DMS 273 (cell line): ENCODE measurements around the gene ZNF860.

Experiments
- DNase-seq: peaks from one replicate; lab custom pipeline; 2025; ENCODE audit not compliant: unreplicated experiment; lab: John Stamatoyannopoulos, UW

ZNF860 gene

DNA sequence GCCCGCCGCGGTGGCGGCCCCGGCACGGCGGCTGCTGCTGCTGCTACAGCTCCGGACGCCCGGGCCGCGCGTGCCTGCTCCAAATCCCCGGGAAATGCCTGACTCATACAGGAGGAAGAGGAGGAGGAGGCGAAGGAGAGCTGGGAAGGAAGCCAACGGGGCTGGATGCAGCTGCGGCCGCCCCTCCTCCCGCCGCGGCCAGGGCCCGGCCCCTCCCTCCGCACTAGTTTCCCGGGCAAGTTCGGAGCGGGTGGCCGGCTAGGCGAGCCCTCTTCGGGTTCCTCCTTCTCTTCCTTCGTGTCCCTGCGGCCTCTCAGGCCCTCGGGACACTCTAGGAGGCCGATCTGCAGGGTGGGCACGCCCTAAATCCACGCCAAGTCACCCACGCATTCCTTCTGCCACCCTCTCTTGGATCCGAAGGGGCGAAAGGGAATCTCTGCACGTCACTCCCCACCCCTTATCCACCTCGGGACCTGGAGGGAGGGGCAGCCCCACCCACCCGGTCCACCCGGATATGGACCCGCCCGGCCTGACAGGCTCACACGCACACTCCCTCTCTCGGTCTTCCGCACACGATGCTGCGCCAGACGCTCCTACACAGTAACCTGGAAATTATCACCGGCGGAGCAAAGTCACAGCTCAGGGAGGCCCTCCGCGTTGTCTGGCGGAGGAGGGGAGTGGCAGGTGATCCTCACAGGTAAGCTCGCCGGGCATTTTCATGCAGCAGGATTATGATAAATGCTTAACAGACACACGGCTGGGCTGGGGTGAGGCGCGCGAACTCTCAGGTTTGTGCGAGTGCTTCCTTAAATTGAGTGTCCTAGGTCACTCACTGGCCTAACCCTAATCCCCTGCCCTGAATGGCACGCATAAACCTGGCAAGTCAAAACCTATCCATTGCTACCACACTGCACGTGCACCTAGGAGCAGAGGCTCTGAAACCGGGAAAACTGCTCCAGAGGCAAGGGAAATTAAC is at the start of gene ZNF860, which contains the start of gene OSBPL10:
TSS of gene ZNF860 (plus strand) at position 545 of the 976 bp plus-strand sequence. CDS start 7,330 bp downstream, outside the sequence.
TSS of gene OSBPL10 (minus strand) at position 57 of the 976 bp plus-strand sequence. CDS start 83 bp downstream, outside the sequence.
- peak; percentile 87 for DNase-seq

DNA sequence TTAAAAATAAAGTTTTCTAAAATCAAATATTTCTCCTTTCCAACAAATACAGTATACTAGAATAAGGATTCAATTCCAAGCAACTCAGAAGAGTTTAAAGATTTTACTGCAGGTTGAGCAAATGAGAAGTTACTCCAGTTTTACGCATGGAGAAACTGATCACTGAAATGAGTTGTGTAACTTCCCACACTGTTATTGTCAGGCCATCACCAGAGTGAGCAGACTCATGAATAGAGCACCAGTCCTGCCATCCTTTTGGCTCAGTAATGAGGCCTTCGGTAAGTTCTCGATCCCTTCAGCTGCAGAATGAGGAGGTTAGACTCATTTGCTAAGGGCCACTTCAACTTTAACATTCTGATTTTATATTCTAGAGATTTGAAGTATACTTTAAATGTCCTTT is 48.6 kb upstream of the ZNF860 start:
- DNase-seq = no peak

DNA sequence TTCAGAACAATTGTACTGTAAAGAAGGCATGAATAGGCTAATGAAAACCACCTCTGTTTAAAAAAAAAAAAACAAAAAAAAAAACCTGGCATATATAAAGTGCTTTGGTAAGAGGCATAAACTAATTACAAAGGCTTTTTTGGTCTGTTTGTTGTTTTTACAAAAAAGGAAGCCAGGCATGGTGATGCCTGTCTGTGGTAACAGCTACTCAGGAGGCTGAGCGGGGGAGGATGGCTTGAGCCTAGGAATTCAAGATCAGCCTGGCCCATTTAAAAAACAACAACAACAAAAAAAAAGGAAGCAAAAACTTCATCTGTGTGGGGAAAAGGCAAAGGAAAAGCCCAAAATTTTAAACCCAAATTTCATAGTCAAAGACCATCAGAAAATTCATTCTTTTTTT is 47.5 kb upstream of the ZNF860 start:
- DNase-seq = no peak

DNA sequence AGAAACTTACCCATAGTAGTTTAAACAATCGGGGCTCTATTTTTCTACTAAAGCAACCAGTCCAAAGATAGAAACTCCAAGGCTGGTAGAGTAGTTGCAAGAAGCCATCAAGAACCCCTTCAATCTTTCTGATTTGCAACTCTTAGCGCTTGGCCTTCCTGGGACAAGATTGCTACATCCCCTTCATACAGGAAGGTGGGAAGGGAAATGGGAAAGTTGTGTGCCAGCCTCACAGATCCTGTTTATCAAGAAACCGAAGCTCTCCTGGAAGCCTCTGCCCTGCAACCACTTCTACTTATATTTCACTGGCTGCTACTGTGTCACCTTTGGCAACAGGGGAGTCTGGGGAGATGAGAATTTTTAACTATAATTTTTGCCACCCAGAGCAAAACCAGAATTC is 46.7 kb upstream of the ZNF860 start:
- no peak for DNase-seq

DNA sequence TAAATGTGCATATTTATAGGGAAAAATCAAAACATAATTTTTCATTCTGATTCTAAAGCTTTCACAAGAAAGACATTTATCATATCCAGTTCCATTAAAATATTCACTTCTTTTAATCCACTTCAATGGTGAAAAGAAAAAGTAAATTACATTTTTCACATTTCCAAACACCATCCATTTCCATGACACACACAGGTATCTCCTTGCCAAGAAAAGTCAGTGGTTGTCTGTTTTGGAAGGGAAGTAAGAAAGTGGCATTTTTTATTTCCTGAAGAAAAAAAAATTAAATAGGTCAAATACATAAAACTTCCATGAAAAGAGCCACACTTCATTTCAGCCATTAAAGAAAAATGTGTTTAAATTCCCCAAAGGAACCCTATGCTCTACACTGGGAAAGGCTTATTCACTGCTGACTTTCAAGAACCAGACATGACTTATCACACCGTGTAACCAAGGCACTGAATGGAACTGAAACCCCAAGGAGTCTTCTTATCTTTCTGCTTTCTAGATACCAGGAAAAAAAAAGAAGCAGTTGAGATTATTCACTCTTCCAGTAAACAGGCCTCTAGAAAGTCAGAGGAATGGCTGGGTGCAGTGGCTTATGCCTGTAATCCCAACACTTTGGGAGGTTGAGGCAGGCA is 45.0 kb upstream of the ZNF860 start:
- no peak for DNase-seq

DNA sequence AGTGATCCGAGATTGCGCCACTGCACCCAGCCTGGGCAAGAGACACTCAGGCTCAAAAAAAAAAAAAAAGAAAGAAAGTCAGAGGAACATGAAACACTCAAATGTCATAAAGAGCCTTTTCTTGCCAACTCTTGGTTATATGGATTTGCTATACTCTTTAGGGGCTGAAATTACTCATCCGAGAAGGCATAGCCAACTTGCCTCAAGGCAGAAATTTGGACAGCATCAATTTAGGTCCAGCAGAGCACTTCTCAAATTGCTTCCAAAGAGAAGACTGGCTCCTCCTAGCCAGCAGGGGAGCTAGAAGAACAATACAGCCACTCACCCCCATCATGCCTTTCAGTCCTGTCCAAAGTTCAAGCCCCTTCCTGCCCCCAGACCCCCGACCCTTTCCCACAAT is 44.3 kb upstream of the ZNF860 start:
- DNase-seq = no peak

DNA sequence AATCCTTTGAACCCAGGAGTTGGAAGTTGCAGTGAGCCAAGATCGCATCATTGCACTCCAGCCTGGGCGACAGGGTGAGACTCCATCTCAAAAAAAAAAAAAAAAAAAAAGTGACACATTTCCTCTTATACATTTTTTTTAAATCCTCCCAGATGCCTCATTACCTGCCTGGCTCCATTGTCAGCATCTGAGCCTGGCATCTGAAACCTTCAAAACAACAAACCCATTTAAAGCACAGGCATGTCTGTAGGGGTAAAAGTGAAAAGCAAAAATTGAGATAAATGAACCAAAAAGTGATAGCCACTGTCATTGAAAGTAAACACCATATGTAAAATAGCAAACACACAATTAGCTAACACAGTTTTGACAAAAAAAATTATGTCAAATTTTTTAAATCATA is 39.1 kb upstream of the ZNF860 start:
- no peak for DNase-seq

DNA sequence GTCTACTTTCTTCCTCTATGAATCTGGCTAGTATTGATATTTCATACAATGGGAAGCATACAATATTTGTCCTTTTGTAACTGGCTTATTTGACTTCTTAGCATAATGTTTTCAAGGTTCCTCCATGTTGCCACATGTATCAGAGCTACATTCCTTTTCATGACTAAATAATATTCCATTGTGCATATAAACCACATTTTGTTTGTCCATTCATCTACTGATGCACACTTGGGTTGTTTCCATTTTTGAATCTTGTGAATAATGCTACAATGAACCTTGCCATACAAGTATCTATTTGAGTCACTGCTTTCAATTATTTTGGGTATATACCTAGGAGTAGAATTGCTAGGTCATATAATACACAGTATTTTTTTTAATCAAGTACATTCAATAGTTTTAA is 38.5 kb upstream of the ZNF860 start:
- no peak for DNase-seq

DNA sequence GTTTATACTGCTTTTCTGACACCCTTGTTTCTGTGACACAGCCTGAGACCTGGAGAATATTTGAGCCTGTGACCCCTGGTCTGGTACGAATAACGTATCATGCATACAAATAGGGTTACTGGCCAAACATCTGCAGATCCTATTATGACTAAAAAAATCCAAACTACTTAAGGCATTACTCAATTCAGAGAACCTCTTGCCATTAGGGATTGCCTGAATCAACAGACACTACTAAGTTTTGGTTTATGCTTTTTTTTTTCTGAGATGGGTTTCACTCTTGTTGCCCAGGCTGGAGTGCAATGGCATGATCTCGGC is 35.9 kb upstream of the ZNF860 start:
- DNase-seq = no peak

DNA sequence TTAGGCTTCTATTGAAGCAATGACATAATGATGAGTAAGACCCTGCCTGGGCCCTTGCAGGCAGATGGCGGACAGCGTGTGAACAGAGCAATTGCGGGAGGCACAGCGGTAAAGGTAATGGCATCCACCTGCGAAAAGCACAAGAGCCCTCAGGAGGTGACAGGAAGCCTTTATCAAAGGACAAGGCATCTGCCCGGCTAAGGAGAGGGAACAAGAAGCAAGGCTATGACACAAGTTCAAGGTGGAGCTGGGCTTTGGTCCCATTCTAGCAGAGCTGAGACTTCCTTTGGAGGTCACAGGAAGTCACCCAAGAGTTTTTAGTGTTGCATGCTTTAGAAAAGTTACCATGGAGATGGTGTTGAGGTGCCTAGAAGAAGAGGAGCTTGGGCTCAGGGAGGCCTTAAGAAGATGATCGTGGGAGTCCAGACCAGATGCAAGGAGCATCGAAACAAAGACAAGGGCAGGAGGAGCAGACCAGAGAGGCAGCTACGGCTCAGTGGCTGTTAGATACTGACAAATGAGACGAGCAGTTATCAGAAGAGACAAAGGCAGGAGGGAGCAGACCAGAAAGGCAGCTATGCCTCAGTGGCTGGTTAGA is 35.0 kb upstream of the ZNF860 start:
- DNase-seq = no peak

DNA sequence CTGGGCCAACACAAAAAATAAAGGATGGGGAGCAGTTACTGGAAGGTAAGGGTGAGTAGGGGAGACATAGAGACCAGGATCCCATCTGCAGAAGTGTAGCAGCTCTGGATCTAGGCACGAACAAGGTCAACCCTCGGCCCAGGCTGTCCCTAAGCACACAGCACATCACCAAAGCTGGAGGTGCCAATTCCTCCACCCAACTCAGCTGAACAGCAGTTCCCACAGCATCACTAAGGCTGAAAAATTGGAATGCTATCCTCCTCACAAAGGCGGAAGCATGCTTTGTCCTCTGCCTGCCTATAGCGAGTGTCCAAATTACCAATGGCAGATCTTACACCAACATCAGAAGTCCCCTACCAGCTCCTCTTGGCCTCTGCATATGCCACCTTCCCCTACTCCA is 34.4 kb upstream of the ZNF860 start:
- DNase-seq = no peak

DNA sequence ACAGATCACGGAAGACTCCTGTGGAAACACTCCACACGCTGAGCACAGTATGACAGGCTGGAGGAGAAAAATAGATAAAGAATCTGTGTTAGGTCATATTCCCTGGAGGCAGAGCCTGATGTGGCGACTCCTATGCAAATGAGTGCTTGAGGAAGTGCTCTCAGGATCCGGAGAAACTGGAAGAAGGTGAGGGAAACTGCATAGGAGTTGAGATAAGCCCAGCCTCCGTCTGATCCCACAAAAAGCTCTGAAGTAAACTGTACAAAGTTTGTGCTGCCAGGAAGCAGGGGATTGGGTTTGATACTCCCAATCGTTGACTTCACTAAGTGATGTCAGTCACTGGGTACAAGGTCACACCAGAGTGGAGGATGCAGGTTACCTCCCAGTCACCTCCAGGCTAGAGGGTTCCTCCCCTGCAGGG is 33.9 kb upstream of the ZNF860 start:
- no peak for DNase-seq

DNA sequence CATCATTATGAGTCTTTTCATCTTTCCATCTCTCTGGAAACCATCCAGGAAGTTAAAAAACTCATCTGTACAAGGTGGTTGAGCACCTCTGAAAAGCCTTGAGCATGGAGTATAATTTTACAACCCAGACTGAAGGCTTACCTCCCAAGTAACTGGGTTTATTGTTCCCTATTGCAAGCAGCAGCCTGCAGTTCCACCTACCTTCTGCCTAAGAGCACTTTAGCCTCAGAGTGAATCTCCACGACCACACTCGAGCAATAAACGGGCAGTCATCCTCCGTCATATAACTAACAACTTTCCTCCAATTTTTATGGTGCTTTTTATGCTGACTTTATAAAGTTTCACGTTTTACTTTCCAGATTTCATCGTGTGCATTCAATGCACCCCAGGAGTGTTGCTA is 33.3 kb upstream of the ZNF860 start:
- DNase-seq = no peak

DNA sequence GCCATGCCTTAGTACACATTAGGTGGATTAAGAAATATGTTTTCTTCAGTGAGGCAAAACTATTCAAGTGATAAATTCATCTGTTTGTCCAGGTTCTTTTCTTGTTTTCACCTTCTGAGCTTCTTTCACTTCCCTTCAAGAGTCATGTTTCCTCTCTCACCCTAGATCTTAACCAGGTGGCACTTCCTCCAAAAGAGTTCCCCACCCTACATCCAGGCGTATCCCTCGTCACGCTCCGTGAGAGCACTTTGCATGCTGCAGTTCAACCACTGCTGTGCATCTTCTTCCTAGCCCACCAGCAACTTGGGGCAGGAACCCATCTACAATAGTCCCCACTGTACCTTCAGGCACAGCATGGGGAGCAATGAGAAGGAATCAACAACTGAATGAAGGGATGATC is 29.3 kb upstream of the ZNF860 start:
- DNase-seq = no peak

DNA sequence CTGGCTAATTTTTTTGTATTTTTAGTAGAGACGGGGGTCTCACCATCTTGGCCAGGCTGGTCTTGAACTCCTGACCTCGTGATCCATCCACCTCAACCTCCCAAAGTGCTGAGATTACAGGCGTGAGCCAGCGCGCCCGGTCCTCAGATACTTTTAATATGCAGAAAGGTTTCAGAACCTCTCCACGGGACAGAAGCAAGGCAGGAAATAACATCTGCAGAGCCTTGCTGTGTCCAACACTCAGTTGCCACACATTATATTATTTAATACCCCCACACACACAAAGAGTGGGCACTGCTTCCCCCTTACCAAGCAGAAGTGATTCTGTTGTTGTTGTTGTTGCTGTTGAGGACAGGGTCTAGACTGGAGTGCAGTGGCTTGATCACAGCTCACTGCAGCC is 28.5 kb upstream of the ZNF860 start:
- DNase-seq = no peak

DNA sequence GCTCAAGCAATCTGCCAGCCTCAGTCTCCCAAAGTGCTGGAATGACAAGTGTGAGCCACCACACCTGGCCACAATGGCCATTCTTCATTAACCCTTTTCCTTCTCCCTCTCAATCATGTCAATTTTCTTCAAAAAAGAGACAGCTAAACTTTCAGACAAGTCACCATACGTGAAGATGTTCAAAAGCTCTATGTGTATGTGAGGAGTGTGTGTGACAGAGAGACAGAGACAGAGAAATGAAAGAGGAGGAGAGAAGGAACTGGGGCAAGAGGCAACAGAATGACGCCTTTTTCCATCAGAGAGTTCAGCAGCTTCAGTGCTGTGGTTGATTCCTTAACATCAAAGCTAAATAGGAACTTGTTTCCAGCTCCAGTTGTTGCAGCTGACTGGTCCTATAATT is 27.9 kb upstream of the ZNF860 start:
- DNase-seq = no peak

DNA sequence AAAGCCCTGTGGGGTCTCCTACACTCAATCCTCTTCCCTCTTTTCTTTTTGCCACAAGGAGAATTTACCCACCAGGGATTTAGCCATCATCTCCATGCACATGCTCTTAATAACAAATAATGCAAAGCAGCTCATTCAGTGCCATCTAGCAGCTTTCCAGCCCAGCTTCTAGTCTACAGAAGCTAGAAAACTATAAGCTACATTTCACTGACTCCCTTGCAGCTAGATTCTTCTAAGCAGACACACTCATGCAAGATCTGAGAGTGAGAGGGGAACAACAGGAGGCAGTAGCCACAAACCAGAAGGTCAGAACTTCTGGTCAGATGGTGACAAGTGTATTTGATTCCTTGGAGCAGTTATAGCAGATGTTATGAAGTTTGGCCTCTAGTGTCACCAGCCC is 26.0 kb upstream of the ZNF860 start:
- peak; percentile 16 for DNase-seq

DNA sequence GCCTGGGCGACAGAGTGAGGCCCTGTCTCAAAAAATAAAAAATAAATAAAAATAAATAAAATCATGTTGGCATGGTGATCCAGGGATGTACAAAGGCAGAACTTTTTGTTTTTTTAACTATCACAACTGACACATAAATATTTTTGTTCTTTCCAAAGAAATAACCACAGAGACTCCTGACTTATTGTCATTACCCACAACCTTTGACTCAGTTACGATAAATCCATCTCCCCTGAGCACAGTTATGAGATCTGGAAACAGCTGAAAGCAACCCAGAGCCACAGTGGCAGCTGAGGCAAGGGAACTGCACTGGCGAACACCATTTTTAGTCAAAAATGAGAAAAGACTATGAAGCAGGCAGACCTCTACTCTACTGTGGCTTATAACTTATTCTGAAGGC is 24.4 kb upstream of the ZNF860 start:
- DNase-seq = no peak

DNA sequence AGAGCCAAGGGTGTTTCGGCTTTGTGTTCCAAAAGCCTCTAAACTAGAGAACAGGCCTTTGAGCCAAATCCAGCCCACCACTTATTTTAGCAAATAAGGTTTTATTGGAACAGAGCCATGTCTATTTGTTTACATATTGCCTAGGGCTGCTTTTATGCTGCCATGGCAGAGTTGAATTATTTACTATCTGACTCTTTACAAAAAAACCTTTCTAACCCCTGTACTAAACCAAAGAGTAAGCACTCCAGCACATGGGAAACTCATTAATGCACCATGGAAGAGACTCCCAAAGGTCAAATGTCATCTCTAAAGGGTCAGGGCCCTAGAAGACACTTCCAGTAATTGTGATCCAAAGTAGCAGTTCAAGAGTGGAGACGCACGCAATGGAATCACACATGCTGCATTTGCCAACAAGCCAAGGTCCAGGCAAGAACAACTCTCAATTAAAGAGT is 22.8 kb upstream of the ZNF860 start:
- no peak for DNase-seq

DNA sequence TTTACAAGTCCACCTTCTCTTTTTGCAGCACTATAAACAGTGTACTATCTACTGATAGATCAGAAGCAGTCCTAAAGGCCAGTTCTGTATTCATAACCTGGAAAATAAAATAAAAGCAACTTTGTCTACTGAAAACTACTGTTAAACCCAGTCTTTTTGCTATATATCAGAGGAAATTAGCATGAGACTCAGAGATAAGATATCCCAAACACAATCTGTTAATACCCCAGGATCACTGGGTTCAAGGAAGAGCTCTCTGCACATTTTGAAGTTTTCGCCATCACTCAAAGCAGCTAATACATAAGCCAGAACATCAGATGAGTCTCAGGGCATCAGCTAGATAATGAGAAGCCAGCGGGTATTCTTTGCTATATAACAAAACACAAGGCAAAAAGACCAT is 22.3 kb upstream of the ZNF860 start:
- DNase-seq = no peak

DNA sequence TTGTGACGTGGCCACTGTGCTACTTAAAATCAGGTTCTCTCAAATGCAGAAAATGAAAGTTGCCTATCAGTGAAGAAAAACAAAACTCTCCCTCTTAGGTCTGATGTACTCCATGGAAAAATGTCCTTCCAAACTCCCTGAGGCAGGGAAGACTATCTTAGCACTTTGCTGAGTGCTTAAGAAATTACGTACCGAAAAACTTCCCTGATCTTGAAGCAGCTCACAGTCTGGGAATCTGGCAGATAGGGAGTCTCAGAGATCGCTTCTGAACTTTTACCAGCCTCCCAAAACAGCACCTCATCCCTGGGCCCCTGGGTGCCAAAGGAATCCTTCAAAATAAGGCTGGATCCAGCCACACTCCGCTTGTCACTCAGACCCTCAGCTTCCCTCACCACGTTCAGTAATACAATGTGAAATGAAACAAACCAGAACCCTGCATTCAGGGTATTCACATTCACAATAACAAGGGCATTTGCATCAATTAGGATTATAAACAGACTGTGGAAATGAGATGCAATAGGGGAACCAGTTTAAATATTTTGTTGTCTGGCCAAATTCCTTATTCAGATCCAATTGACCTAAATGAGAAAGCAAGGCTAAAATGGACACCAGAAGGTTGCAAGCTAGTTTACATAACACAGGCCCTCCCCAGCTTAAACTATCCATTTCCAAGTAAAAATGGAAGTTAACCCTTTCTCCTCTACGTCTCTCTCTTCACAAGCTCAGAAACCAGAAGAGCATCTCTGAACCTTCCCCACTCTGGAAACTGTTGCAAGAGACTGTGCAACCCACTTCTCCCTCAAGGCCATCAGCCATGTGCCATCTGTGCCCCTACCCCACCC is 21.4 kb upstream of the ZNF860 start:
- peak; percentile 42 for DNase-seq
